PC-9 (cell line): ENCODE results near the gene ELN. TPM values are rescaled to one million over a fixed set of nuclear protein-coding genes. Genes with fewer than 3 reads are reported as not detected.

Experiments used
- BruUV-seq: library from RNA; stranded (reverse); fragments of 400-500 nt; replicated peaks from 2 replicates; lab custom pipeline; 2021; lab: Mats Ljungman, UMichigan
- CTCF ChIA-PET: fragments of 300-600 bp; sonication (Branson Sonifier 250); formaldehyde crosslinking; loops from one replicate; lab custom pipeline; 2022; ENCODE audit warnings: antibody characterized with exemption; lab: Charles Lee
- POLR2A ChIA-PET: fragments of 300-600 bp; sonication (Branson Sonifier 250); formaldehyde crosslinking; loops from one replicate; lab custom pipeline; 2022; ENCODE audit warnings: antibody characterized with exemption; ENCODE audit not compliant: unreplicated experiment; lab: Charles Lee
- DNase-seq, 2 experiments: peaks; one replicate each; pipeline versions ENCODE4 v3.0.0 to v3.0.0-alpha.2; 2015 to 2022; ENCODE audit warnings: mixed read lengths in 1 of 2
- H2AFZ ChIP-seq: fragments of 200-600 bp; sonication (generic); 2 replicates; pipeline ENCODE4 v1.8.1; 2017; ENCODE audit warnings: antibody characterized with exemption
- H3F3A ChIP-seq: fragments of 200-600 bp; sonication (generic); 2 replicates; pipeline ENCODE4 v1.8.1; 2017; ENCODE audit warnings: antibody characterized with exemption, mild to moderate bottlenecking, low read depth; ENCODE audit not compliant: insufficient read depth
- H3K27ac ChIP-seq: fragments of 200-600 bp; sonication (generic); 2 replicates; pipeline ENCODE4 v1.6.1; 2016; ENCODE audit warnings: mixed run types
- H3K27me3 ChIP-seq: fragments of 200-600 bp; sonication (generic); 2 replicates; pipeline ENCODE4 v1.6.1; 2016; ENCODE audit warnings: low read depth, mixed run types; ENCODE audit not compliant: insufficient read depth
- H3K36me3 ChIP-seq: fragments of 200-600 bp; sonication (generic); 2 replicates; pipeline ENCODE4 v1.6.1; 2016; ENCODE audit warnings: low read depth, mixed run types
- H3K4me1 ChIP-seq: fragments of 200-600 bp; sonication (generic); replicated peaks from 2 replicates; pipeline ENCODE4 v1.6.1; 2016; ENCODE audit warnings: mixed run types; ENCODE audit not compliant: insufficient read depth
- H3K4me2 ChIP-seq: fragments of 200-600 bp; sonication (generic); 2 replicates; pipeline ENCODE4 v1.6.1; 2017; ENCODE audit warnings: mixed run types
- H3K4me3 ChIP-seq: fragments of 200-600 bp; sonication (generic); 2 replicates; pipeline ENCODE4 v1.6.1; 2016; ENCODE audit warnings: mixed run types
- H3K79me2 ChIP-seq: fragments of 200-600 bp; sonication (generic); 2 replicates; pipeline ENCODE4 v1.6.1; 2017; ENCODE audit warnings: low read depth, mixed run types
- H3K9me2 ChIP-seq: fragments of 200-600 bp; sonication (generic); 2 replicates; pipeline ENCODE4 v1.8.1; 2017; ENCODE audit warnings: mild to moderate bottlenecking; ENCODE audit not compliant: insufficient read depth
- H3K9me3 ChIP-seq: fragments of 200-600 bp; sonication (generic); 2 replicates; pipeline ENCODE4 v1.8.1; 2016; ENCODE audit warnings: low read depth; ENCODE audit not compliant: insufficient read depth
- H4K20me1 ChIP-seq: fragments of 200-600 bp; sonication (generic); 2 replicates; pipeline ENCODE4 v1.8.1; 2017; ENCODE audit not compliant: insufficient read depth
- EZH2 ChIP-seq: fragments of 200-600 bp; sonication (generic); IDR thresholded peaks from 2 replicates; pipeline ENCODE4 v1.8.0; 2017; ENCODE audit warnings: antibody characterized with exemption, low read depth
- intact Hi-C: fragments of 100-400 bp; cut with micrococcal nuclease; formaldehyde crosslinking; loops from one replicate; pipeline ENCODE4 v1.10.0; 2022; ENCODE audit not compliant: unreplicated experiment
- total RNA-seq: library from RNA; stranded (reverse); gene quantifications from 2 replicates; pipeline ENCODE4 v1.2.3, GENCODE V29; 2021
- TF ChIP-seq, protein P1 (sequence below): fragments of 200-600 bp; sonication (generic); conservative IDR thresholded peaks from 2 replicates; pipeline ENCODE4 v1.6.1; 2017; ENCODE audit warnings: mixed run types, antibody characterized with exemption, mild to moderate bottlenecking, moderate library complexity

The ELN gene
- total RNA-seq, 1 experiment from 2014 or later, result 0.11 TPM

DNA sequence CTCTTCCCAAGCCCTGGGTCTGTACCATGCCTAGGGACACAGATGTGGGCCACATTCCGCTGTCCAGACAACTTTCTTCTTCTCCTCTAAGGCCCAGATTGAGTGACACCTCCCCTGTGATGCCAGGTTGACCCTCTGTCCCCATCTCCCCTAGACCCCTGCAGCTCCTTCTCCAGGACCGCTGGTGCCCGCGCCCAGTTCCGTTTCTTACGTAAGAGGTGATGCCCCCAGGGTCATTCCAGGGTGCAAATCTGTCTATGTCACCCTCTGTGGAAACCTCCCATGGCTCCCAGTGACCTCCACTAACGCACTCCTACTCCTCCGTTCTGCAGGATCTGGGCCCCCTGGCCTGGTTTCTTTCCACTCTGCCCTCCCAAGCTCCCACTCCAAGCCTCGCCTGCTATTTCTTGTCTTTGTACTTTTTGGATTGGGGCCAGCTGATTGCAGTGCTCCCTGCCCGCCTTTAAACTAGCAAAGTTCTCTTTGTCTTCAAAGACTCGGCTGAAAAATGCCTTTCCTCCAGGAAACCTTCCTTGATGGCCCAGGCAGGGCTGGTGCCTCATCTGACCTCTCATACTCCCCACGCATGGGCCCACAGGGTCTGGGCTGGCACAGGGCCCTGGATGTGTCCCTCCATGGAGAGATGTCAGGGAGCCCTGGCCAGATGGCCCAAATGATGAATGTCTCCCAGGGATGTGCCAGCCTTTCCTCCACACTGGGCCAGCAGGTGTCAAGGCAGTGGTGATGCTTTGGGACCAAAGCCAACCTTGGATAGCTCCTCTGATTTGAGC is 21.3 kb upstream of the ELN start:
- Histone ChIP-seq H3K79me2 (no peaks in the 10 kb centered on the region), H2AFZ (no peak overlapping the region), H3K36me3 (no peaks in the 10 kb centered on the region), H3K27ac (no peak overlapping the region), H3K9me2 (no peaks in the 10 kb centered on the region), H3K4me1 (peaks cover 21% of the 10 kb centered on the region), H4K20me1 (no peaks in the 10 kb centered on the region), H3K4me2 (no peak overlapping the region), H3K4me3 (no peak overlapping the region), H3K27me3 (no peaks in the 10 kb centered on the region), H3K9me3 (no peaks in the 10 kb centered on the region), H3F3A (peaks cover 15% of the 10 kb centered on the region; the same call in 1 of the 2 replicates)
- TF ChIP-seq, protein P1, sequence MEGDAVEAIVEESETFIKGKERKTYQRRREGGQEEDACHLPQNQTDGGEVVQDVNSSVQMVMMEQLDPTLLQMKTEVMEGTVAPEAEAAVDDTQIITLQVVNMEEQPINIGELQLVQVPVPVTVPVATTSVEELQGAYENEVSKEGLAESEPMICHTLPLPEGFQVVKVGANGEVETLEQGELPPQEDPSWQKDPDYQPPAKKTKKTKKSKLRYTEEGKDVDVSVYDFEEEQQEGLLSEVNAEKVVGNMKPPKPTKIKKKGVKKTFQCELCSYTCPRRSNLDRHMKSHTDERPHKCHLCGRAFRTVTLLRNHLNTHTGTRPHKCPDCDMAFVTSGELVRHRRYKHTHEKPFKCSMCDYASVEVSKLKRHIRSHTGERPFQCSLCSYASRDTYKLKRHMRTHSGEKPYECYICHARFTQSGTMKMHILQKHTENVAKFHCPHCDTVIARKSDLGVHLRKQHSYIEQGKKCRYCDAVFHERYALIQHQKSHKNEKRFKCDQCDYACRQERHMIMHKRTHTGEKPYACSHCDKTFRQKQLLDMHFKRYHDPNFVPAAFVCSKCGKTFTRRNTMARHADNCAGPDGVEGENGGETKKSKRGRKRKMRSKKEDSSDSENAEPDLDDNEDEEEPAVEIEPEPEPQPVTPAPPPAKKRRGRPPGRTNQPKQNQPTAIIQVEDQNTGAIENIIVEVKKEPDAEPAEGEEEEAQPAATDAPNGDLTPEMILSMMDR, result no peak
- TF ChIP-seq EZH2, result no peak
- CTCF ChIA-PET, result no interaction called here
- POLR2A ChIA-PET, result interaction anchor here (0.6 kb wide), 1 partner anchor 9 kb away, joined by 7 read pairs; no protein-coding TSS in a partner anchor
- no peak for DNase-seq
- intact Hi-C loops, result no loop called here
- BruUV-seq, result no TSS peak

DNA sequence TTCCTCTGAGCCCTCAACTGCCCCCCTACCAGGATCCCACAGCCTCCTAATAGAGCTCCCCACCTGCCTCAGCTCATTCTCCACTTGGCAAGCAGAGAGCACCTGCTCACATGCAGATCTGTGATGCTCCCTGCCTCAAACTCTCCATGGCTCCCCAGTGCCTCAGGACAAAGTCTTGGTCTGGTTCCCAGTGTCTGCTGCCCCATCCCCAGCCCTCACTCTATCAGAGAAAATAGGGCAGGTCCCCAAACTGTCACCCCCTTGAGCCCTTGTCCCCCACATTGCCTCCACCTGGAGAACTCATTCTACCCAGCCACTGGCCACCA is 20.8 kb upstream of the ELN start:
- no peak overlapping the region for H3K4me3 ChIP-seq
- peaks cover 16% of the 10 kb centered on the region for H3K4me1 ChIP-seq
- BruUV-seq, result no TSS peak
- no peak overlapping the region for H3K4me2 ChIP-seq
- ChIA-PET CTCF (no interaction called here), POLR2A (interaction anchor here (0.6 kb wide), 1 partner anchor 8 kb away, joined by 7 read pairs; no protein-coding TSS in a partner anchor)
- H2AFZ ChIP-seq, result no peak overlapping the region
- no peaks in the 10 kb centered on the region for H3K36me3 ChIP-seq
- no peaks in the 10 kb centered on the region for H3K9me3 ChIP-seq
- intact Hi-C loops, result no loop called here
- TF ChIP-seq EZH2, result no peak
- TF ChIP-seq, protein P1, result no peak
- no peak for DNase-seq
- H3K9me2 ChIP-seq, result no peaks in the 10 kb centered on the region
- H4K20me1 ChIP-seq, result no peaks in the 10 kb centered on the region
- H3K27ac ChIP-seq, result no peak overlapping the region
- H3K27me3 ChIP-seq, result no peaks in the 10 kb centered on the region
- H3F3A ChIP-seq, result peaks cover 11% of the 10 kb centered on the region; the same call in 1 of the 2 replicates
- H3K79me2 ChIP-seq, result no peaks in the 10 kb centered on the region

DNA sequence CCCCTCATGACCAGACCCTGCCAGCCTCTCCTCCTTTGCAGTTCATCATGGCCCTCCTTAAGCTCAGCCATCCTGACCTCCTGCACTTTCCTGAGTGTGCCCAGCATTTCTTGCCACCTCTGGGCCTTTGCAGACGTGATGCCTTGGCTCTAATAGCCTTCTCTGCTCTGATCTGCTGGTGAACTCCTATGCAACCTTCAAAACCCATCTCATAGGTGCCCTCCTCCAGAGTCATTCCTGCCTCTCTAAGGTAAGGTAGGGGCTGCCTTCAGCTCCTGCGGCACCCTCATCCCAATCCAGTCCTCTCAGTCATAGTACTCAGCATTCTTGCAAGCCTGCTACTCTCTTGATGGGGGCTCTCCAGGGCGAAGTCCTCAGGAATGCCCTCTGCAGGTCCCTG is 19.3 kb upstream of the ELN start:
- no peaks in the 10 kb centered on the region for H4K20me1 ChIP-seq
- no peak for DNase-seq
- no peak overlapping the region for H3K27ac ChIP-seq
- intact Hi-C loops, result no loop called here
- H3K79me2 ChIP-seq, result no peaks in the 10 kb centered on the region
- no peak overlapping the region for H3K4me3 ChIP-seq
- H3K36me3 ChIP-seq, result no peaks in the 10 kb centered on the region
- ChIA-PET CTCF (no interaction called here), POLR2A (no interaction called here)
- 0 out of 2 replicates have a peak, but pooled peaks cover 7% of the 10 kb centered on the region for H3F3A ChIP-seq
- H3K4me1 ChIP-seq, result peaks cover 3% of the 10 kb centered on the region; the same call in 1 of the 2 replicates
- no peaks in the 10 kb centered on the region for H3K9me2 ChIP-seq
- BruUV-seq, result no TSS peak
- no peak overlapping the region for H2AFZ ChIP-seq
- no peaks in the 10 kb centered on the region for H3K27me3 ChIP-seq
- H3K4me2 ChIP-seq, result no peak overlapping the region
- no peaks in the 10 kb centered on the region for H3K9me3 ChIP-seq
- TF ChIP-seq, protein P1, result no peak
- TF ChIP-seq EZH2, result no peak
